BJ (cell line): ENCODE data around the gene NTNG1. TPM values are rescaled to one million over a fixed set of nuclear protein-coding genes. Genes with fewer than 3 reads are reported as not detected.

Experiments used
- CTCF ChIA-PET: fragments of 350-600 bp; formaldehyde crosslinking; extraction: SDS; loops from one replicate; lab custom pipeline; 2021; ENCODE audit warnings: antibody characterized with exemption, inconsistent platforms; lab: Yijun Ruan, JAX
- POLR2A ChIA-PET: fragments of 300-600 bp; sonication (Branson Sonifier 250); formaldehyde crosslinking; extraction: SDS; loops from one replicate; lab custom pipeline; 2021; ENCODE audit warnings: antibody characterized with exemption; lab: Charles Lee
- DNase-seq: peaks from one replicate; pipeline ENCODE4 v3.0.0-alpha.2; 2011; ENCODE audit warnings: low read depth
- H3K27me3 ChIP-seq: 2 replicates; pipeline ENCODE4 v1.6.0; 2011; ENCODE audit warnings: low read length; ENCODE audit not compliant: control insufficient read depth, insufficient read depth
- H3K36me3 ChIP-seq: 2 replicates; pipeline ENCODE4 v1.5.1; 2011; ENCODE audit warnings: low read length; ENCODE audit not compliant: control insufficient read depth, insufficient read depth
- H3K4me3 ChIP-seq: 2 replicates; pipeline ENCODE4 v1.5.1; 2011; ENCODE audit warnings: low read depth, mild to moderate bottlenecking, control low read depth, low read length
- polyA plus RNA-seq: library from polyadenylated mRNA; depleted of rRNA; stranded (reverse); fragments of >200 nt; gene quantifications from 2 replicates; pipeline ENCODE4 v1.2.3, GENCODE V29; 2011
- TF ChIP-seq, protein P1 (sequence below): IDR thresholded peaks from 2 replicates; pipeline ENCODE4 v1.5.1; 2011; ENCODE audit warnings: low read depth, mild to moderate bottlenecking, control low read depth, inconsistent platforms, low read length, moderate library complexity; ENCODE audit not compliant: insufficient read depth

The NTNG1 gene
- polyA plus RNA-seq, 1 experiment, result 3.3 TPM

DNA sequence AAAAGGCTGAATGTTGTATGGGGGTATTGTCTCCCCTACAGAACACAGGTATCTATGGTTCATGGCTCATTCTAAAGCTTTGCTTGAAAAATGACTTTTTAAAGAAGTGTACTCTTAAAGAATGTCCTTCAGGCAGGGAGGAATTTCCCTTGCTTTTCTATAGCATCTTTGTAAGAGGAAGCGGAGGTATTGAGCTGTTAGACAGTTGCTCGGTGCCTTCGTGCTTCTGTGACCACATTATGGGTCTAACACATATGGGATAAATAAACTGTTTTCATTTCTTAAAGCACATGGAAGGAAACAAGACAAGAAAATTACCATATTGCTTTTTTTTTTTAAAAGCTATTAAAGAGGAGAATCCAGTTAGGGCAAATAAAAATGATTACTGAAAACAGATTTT is 182.9 kb downstream of the NTNG1 start:
- ChIA-PET POLR2A (no interaction called here), CTCF (no interaction called here)
- TF ChIP-seq, protein P1, sequence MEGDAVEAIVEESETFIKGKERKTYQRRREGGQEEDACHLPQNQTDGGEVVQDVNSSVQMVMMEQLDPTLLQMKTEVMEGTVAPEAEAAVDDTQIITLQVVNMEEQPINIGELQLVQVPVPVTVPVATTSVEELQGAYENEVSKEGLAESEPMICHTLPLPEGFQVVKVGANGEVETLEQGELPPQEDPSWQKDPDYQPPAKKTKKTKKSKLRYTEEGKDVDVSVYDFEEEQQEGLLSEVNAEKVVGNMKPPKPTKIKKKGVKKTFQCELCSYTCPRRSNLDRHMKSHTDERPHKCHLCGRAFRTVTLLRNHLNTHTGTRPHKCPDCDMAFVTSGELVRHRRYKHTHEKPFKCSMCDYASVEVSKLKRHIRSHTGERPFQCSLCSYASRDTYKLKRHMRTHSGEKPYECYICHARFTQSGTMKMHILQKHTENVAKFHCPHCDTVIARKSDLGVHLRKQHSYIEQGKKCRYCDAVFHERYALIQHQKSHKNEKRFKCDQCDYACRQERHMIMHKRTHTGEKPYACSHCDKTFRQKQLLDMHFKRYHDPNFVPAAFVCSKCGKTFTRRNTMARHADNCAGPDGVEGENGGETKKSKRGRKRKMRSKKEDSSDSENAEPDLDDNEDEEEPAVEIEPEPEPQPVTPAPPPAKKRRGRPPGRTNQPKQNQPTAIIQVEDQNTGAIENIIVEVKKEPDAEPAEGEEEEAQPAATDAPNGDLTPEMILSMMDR, result no peak

DNA sequence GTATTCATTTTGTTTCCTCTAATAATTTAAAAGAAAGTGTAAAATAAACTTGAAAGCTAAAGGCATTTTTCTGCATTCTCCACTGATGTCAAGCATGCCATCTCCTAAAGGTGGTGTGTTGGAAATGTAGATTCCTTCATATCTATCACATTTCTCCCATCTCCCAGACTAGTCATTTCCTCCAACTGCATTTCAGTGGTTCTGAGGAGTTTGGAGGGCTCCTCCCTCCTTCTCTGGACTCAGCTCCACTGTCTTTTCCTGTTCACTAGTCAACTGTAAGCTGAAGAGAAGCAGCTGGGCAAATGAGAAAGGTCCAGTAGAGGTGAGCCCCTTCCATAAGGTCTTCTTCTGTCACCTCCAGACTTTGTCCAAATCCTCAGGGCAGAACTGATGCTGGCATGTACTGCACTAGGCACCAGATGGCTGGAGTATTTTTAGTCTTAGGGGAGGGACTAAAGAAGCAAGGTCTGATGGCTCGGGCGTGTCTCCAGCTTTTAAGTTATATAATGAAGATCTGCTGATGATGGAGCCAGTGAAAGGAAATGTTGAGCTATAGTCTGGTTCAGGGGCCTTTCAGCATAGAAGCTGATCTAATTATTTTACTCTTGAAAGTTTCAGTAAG is 186.1 kb downstream of the NTNG1 start:
- TF ChIP-seq, protein P1, result no peak
- no peaks in the 10 kb centered on the region for H3K36me3 ChIP-seq
- no peak for DNase-seq
- no peak overlapping the region for H3K4me3 ChIP-seq
- ChIA-PET POLR2A (no interaction called here), CTCF (no interaction called here)
- no peaks in the 10 kb centered on the region for H3K27me3 ChIP-seq

More for the DNA sequence above, 182.9 kb downstream of the NTNG1 start:
- Histone ChIP-seq H3K36me3 (no peaks in the 10 kb centered on the region), H3K27me3 (no peaks in the 10 kb centered on the region), H3K4me3 (no peak overlapping the region)
- DNase-seq, result no peak

DNA sequence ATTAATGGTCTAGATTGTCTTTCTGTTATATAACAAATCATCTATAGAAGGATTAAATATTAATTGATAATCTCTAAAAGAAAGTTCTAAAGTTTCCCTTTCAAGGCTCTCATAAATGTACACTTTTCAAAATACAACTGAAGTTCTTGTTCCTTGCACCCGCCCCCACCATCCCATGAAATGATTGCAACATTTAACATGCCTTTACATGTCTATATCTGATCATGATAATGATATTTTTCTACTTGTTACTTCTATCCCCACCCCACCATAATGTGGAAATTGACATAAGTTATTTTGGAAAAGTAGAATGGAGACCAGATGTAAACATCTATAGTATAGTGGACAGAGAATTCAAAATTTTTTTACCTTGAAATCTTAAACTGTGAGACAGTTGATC is 186.6 kb downstream of the NTNG1 start:
- CTCF ChIA-PET, result no interaction called here
- TF ChIP-seq, protein P1, result no peak
- H3K4me3 ChIP-seq, result no peak overlapping the region
- DNase-seq, result no peak
- H3K36me3 ChIP-seq, result no peaks in the 10 kb centered on the region
- H3K27me3 ChIP-seq, result no peaks in the 10 kb centered on the region
- POLR2A ChIA-PET, result no interaction called here

DNA sequence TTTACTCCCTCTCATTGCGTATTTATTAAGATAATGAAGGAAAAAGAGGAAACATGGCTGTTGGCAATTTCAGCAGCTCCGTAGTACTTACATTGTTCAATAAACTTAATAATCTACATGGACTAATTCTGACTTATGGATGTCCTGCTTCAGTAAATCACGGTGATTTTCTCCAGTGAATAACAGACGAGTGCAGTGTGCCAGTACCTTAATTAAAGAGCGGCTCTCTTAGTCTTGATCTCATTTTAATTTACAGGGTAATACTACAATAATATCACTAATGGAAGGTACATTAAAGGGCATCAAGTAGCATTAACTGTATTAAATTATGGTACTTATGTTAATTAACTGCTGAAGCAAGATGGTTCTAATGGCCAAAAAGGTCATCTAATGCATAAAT is 187.2 kb downstream of the NTNG1 start:
- TF ChIP-seq, protein P1, result no peak
- Histone ChIP-seq H3K36me3 (no peaks in the 10 kb centered on the region), H3K27me3 (no peaks in the 10 kb centered on the region), H3K4me3 (no peak overlapping the region)
- DNase-seq, result no peak
- CTCF ChIA-PET, result no interaction called here
- POLR2A ChIA-PET, result no interaction called here

DNA sequence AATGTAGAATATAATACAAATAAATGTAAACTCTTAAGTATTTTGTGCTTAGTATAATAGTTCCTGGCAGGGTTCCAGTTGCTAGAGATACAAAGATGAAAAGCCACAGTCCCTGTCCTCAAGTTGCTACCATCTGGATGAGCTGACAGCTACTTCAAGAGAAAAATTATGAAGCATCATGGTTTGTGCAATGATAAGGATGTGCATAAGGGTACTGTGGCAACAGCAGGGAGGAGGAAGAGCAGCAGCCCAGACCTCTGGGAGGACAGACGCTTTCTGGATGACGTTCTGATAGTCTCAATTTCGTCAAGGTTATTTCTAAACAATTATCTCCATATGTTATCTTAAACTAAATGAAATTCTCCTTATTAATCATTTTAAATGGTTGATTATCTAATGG is 198.9 kb downstream of the NTNG1 start:
- H3K36me3 ChIP-seq, result no peaks in the 10 kb centered on the region
- TF ChIP-seq, protein P1, result no peak
- no peak overlapping the region for H3K4me3 ChIP-seq
- no peak for DNase-seq
- ChIA-PET POLR2A (no interaction called here), CTCF (no interaction called here)
- H3K27me3 ChIP-seq, result no peaks in the 10 kb centered on the region
